H1 (cell line): ENCODE data around the gene RAPGEF1.

Experiments
- EP300 ChIP-seq, 2 experiments: IDR thresholded peaks; 1 replicate in 1 of 2; 2 replicates in 1 of 2; pipeline ENCODE4 v1.6.1; 2011 to 2012; ENCODE audit warnings: low read depth in 2 of 2, low read length in 2 of 2, mild to moderate bottlenecking in 2 of 2, borderline replicate concordance in 1 of 2, inconsistent platforms in 1 of 2, moderate library complexity in 1 of 2
- RAD21 ChIP-seq, 2 experiments: IDR thresholded peaks in 1 of 2; conservative IDR thresholded peaks in 1 of 2; 2 replicates each; pipeline ENCODE4 v1.6.1; 2011; ENCODE audit warnings: low read depth in 2 of 2, low read length in 2 of 2, improper control_type of control experiment in 1 of 2, inconsistent platforms in 1 of 2, mild to moderate bottlenecking in 1 of 2, moderate library complexity in 1 of 2
- TAF7 ChIP-seq: optimal IDR thresholded peaks from 2 replicates; pipeline ENCODE3; 2011; ENCODE audit warnings: low read depth, mild to moderate bottlenecking, inconsistent platforms, low read length, moderate library complexity, borderline replicate concordance
- TEAD4 ChIP-seq: IDR thresholded peaks from 2 replicates; pipeline ENCODE4 v1.6.1; 2012; ENCODE audit warnings: low read depth, low read length, inconsistent platforms, mixed read lengths
- TF ChIP-seq, protein P1 (sequence below), 3 experiments: IDR thresholded peaks; 1 replicate in 2 of 3; 2 replicates in 1 of 3; pipeline versions ENCODE4 v1.5.1 to v1.6.1; 2011; ENCODE audit warnings: low read length in 3 of 3, mild to moderate bottlenecking in 3 of 3, inconsistent platforms in 2 of 3, low read depth in 1 of 3, moderate library complexity in 1 of 3; ENCODE audit not compliant: insufficient read depth in 1 of 3; ENCODE audit errors: control extremely low read depth in 1 of 3

DNA sequence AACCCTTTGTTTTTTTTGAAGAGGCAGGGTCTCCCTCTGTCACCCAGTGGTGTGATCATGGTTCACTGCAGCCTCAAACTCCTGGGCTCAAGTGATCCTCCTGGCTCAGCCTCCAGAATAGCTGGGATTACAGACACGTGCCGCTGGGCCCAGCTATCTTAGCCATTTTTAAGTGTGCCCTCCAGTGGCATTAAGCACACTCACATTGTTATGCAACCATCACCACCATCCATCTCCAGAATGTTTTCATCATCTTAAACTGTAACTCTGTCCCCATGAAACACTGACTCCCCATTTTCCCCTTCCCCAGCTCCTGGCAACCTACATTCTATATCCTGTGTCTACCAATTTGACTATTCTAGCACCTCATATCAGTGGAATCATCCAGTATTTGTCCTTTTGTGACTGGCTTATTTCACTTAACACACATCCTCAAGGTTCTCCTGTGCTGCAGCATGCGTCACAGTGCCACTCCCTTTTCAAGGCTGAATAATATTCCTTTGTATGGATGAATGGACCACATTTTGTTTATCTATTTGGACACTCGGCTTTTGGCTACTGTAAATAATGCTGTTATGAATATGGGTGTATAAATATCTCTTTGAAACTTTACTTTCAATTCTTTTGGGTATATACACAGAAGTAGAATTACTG, 12.5 kb upstream of the RAPGEF1 start:
- TF ChIP-seq EP300 (IDR thresholded peaks at IDR 0.05; ENCODE audit: borderline replicate concordance in 1 of 2, low read depth in 2 of 2, low read length in 2 of 2) (no peak), RAD21 (IDR thresholded peaks at IDR 0.05 in 1 of 2, conservative IDR thresholded peaks at IDR 0.05 in 1 of 2; ENCODE audit: low read depth in 2 of 2, low read length in 2 of 2) (no peak), TAF7 (no peak), TEAD4 (no peak)
- TF ChIP-seq, protein P1, sequence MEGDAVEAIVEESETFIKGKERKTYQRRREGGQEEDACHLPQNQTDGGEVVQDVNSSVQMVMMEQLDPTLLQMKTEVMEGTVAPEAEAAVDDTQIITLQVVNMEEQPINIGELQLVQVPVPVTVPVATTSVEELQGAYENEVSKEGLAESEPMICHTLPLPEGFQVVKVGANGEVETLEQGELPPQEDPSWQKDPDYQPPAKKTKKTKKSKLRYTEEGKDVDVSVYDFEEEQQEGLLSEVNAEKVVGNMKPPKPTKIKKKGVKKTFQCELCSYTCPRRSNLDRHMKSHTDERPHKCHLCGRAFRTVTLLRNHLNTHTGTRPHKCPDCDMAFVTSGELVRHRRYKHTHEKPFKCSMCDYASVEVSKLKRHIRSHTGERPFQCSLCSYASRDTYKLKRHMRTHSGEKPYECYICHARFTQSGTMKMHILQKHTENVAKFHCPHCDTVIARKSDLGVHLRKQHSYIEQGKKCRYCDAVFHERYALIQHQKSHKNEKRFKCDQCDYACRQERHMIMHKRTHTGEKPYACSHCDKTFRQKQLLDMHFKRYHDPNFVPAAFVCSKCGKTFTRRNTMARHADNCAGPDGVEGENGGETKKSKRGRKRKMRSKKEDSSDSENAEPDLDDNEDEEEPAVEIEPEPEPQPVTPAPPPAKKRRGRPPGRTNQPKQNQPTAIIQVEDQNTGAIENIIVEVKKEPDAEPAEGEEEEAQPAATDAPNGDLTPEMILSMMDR (IDR thresholded peaks at IDR 0.05; ENCODE audit: control extremely low read depth in 1 of 3, insufficient read depth in 1 of 3, low read depth in 1 of 3, low read length in 3 of 3): no peak
